ENCODE results near the gene SAMD4A. TPM values are rescaled to one million over a fixed set of nuclear protein-coding genes. Genes with fewer than 3 reads are reported as not detected.

Gene SAMD4A
- total and polyA plus RNA-seq, 2 donors (not counting 1 experiment from before 2014, with no cell fraction given) = 9.3 to 39.8 TPM

DNA sequence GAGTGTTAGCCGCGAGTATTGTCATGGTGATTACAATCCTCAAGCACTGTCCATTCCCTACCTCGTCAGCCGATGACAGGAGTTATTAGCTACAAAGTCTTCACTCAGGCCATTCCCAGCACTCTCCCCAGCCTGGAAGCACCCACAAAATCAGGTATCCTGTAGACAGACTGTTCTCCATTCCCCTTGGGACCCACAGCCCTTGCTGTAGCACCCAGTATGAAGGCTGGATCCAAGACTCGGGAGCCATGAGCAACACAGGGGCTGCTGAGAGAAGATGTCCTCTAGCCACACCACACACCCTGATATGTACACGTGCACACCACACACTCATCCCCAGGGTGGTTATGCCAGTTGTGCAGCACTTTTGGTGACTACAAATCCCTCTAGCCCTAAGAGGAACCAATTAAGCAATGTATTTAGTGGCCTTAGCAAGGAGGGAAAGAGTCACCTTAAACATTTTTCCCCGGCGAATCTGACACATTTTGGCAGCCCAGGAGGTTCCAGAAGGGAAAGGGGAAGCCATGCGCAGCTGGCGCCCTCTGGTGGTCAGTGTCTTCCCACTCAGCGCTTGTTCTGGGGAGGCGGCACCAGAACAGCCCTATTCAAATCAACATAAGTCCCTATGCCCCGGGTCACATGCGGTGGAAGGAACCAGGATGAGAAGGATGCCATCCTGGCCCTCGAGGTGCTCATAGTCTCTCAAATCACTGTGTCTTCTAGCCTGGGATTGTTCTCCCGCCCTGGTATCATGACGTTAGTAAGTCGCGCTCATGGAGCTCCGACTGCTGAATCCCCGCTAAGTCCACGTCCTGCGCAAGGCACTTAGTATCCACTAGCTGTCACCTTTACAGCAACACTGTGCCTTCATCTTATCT, 238.8 kb downstream of the SAMD4A start:
- peak overlapping the region; percentile 73 for H3K4me2 ChIP-seq (ENCODE audit: extremely low read depth, insufficient read depth, low read length)

GRCh38 chr14:54806616-54807015, 239.7 kb downstream of the SAMD4A start:
- H3K9me3 ChIP-seq (ENCODE audit: control insufficient read depth, insufficient read depth, low read depth, low read length) = no peaks in the 10 kb centered on the region
- TF ChIP-seq CTCF (conservative IDR thresholded peaks at IDR 0.05 in 1 of 2, IDR thresholded peaks at IDR 0.05 in 1 of 2; ENCODE audit: low read depth in 1 of 2, low read length in 2 of 2) (no peak), EZH2 (IDR thresholded peaks at IDR 0.05; ENCODE audit: low read length, missing control alignments) (no peak)
- H3K79me2 ChIP-seq (ENCODE audit: control insufficient read depth, insufficient read depth, low read length) = no peaks in the 10 kb centered on the region
- no peaks in the 10 kb centered on the region for H4K20me1 ChIP-seq (ENCODE audit: control insufficient read depth, extremely low read depth, insufficient read depth, low read length)
- no peak overlapping the region for H3K9ac ChIP-seq (ENCODE audit: insufficient read depth, low read length)
- no peak overlapping the region for H3K27ac ChIP-seq (ENCODE audit: insufficient read depth, low read length)
- no peaks in the 10 kb centered on the region for H3K36me3 ChIP-seq (ENCODE audit: control insufficient read depth, insufficient read depth, low read length)
- H3K4me3 ChIP-seq (replicated peaks in 1 of 4; ENCODE audit: control extremely low read depth in 1 of 4, insufficient read depth in 1 of 4, low read depth in 3 of 4, low read length in 4 of 4) = no peak overlapping the region
- H3K4me2 ChIP-seq (ENCODE audit: extremely low read depth, insufficient read depth, low read length) = no peak overlapping the region
- H2AFZ ChIP-seq (ENCODE audit: low read length) = no peak overlapping the region
- no peak for DNase-seq (ENCODE audit: low read depth in 2 of 2)
- H3K4me1 ChIP-seq (ENCODE audit: control insufficient read depth, extremely low read depth, insufficient read depth, low read length) = no peaks in the 10 kb centered on the region
- H3K27me3 ChIP-seq (ENCODE audit: control insufficient read depth, insufficient read depth, low read length) = peaks cover 7% of the 10 kb centered on the region

More for the DNA sequence above, 238.8 kb downstream of the SAMD4A start:
- no peaks in the 10 kb centered on the region for H3K36me3 ChIP-seq (ENCODE audit: control insufficient read depth, insufficient read depth, low read length)
- H3K9me3 ChIP-seq (ENCODE audit: control insufficient read depth, insufficient read depth, low read depth, low read length) = no peaks in the 10 kb centered on the region
- H3K79me2 ChIP-seq (ENCODE audit: control insufficient read depth, insufficient read depth, low read length) = no peaks in the 10 kb centered on the region
- H3K4me3 ChIP-seq (replicated peaks in 1 of 4; ENCODE audit: control extremely low read depth in 1 of 4, insufficient read depth in 1 of 4, low read depth in 3 of 4, low read length in 4 of 4) = no peak overlapping the region
- no peak overlapping the region for H3K9ac ChIP-seq (ENCODE audit: insufficient read depth, low read length)
- DNase-seq (ENCODE audit: low read depth in 2 of 2) = peak; percentile 65 to 79
- peak overlapping the region; percentile 57 for H2AFZ ChIP-seq (ENCODE audit: low read length)
- no peak for TF ChIP-seq EZH2 (IDR thresholded peaks at IDR 0.05; ENCODE audit: low read length, missing control alignments)
- TF ChIP-seq CTCF (conservative IDR thresholded peaks at IDR 0.05 in 1 of 2, IDR thresholded peaks at IDR 0.05 in 1 of 2; ENCODE audit: low read depth in 1 of 2, low read length in 2 of 2) = peak; percentile 93 to 98
- H3K27ac ChIP-seq (ENCODE audit: insufficient read depth, low read length) = no peak overlapping the region
- no peaks in the 10 kb centered on the region for H3K4me1 ChIP-seq (ENCODE audit: control insufficient read depth, extremely low read depth, insufficient read depth, low read length)
- no peaks in the 10 kb centered on the region for H4K20me1 ChIP-seq (ENCODE audit: control insufficient read depth, extremely low read depth, insufficient read depth, low read length)
- H3K27me3 ChIP-seq (ENCODE audit: control insufficient read depth, insufficient read depth, low read length) = peaks cover 3% of the 10 kb centered on the region

- H3K4me2 ChIP-seq (ENCODE audit: extremely low read depth, insufficient read depth, low read length) = no peak overlapping the region
- TF ChIP-seq CTCF (conservative IDR thresholded peaks at IDR 0.05 in 1 of 2, IDR thresholded peaks at IDR 0.05 in 1 of 2; ENCODE audit: low read depth in 1 of 2, low read length in 2 of 2) (no peak), EZH2 (IDR thresholded peaks at IDR 0.05; ENCODE audit: low read length, missing control alignments) (no peak)
- H3K4me1 ChIP-seq (ENCODE audit: control insufficient read depth, extremely low read depth, insufficient read depth, low read length) = no peaks in the 10 kb centered on the region
- H2AFZ ChIP-seq (ENCODE audit: low read length) = no peak overlapping the region
- peaks cover 8% of the 10 kb centered on the region for H3K27me3 ChIP-seq (ENCODE audit: control insufficient read depth, insufficient read depth, low read length)
- no peak overlapping the region for H3K4me3 ChIP-seq (replicated peaks in 1 of 4; ENCODE audit: control extremely low read depth in 1 of 4, insufficient read depth in 1 of 4, low read depth in 3 of 4, low read length in 4 of 4)
- H3K79me2 ChIP-seq (ENCODE audit: control insufficient read depth, insufficient read depth, low read length) = no peaks in the 10 kb centered on the region
- H4K20me1 ChIP-seq (ENCODE audit: control insufficient read depth, extremely low read depth, insufficient read depth, low read length) = no peaks in the 10 kb centered on the region
- no peak for DNase-seq (ENCODE audit: low read depth in 2 of 2)
- no peak overlapping the region for H3K9ac ChIP-seq (ENCODE audit: insufficient read depth, low read length)
- H3K27ac ChIP-seq (ENCODE audit: insufficient read depth, low read length) = no peak overlapping the region
- no peaks in the 10 kb centered on the region for H3K36me3 ChIP-seq (ENCODE audit: control insufficient read depth, insufficient read depth, low read length)
- no peaks in the 10 kb centered on the region for H3K9me3 ChIP-seq (ENCODE audit: control insufficient read depth, insufficient read depth, low read depth, low read length)
Measured at GRCh38 chr14:54807428-54807827, 240.5 kb downstream of the SAMD4A start.

All from fibroblast of lung (primary cell).